Measurements from ENCODE around the gene TMEM190.

DNA sequence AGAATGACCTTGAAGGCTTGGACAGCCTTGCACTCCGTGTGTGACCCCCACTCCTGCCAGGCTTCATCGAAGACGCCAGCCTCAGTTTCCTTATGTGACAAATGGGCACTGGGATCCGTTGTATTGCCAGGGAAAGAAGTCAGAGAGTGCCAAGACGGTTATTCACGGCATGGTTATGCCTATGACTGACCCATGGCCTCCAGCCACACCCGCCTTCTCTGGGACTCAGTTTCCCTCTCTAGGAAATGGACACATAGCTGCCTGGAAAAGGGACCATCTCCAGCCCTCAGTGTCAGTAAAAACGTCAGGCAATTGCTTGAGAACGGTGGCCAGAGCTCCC lies 31.9 kb downstream of the TMEM190 start:
- TF ChIP-seq, protein P1, sequence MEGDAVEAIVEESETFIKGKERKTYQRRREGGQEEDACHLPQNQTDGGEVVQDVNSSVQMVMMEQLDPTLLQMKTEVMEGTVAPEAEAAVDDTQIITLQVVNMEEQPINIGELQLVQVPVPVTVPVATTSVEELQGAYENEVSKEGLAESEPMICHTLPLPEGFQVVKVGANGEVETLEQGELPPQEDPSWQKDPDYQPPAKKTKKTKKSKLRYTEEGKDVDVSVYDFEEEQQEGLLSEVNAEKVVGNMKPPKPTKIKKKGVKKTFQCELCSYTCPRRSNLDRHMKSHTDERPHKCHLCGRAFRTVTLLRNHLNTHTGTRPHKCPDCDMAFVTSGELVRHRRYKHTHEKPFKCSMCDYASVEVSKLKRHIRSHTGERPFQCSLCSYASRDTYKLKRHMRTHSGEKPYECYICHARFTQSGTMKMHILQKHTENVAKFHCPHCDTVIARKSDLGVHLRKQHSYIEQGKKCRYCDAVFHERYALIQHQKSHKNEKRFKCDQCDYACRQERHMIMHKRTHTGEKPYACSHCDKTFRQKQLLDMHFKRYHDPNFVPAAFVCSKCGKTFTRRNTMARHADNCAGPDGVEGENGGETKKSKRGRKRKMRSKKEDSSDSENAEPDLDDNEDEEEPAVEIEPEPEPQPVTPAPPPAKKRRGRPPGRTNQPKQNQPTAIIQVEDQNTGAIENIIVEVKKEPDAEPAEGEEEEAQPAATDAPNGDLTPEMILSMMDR (IDR thresholded peaks at IDR 0.05 in 8 of 11, conservative IDR thresholded peaks at IDR 0.05 in 3 of 11): no peak
- TF ChIP-seq POLR2A (IDR thresholded peaks at IDR 0.05) (no peak), POLR2AphosphoS5 (IDR thresholded peaks at IDR 0.05) (no peak)
